Adrenal gland (tissue), 5 donors: ENCODE measurements around the gene EPHB2.

Experiments used
- POLR2A ChIP-seq, 2 donors: fragments of 450-650 bp; IDR thresholded peaks; one replicate each; pipeline ENCODE4 v1.6.1; 2017; ENCODE audit warnings: antibody characterized with exemption in 2 of 2, mild to moderate bottlenecking in 2 of 2, moderate library complexity in 1 of 2
- TF ChIP-seq, protein P1 (sequence below), 6 experiments: fragments of 450-650 bp in 4 of 6; fragments of 200-600 bp in 2 of 6; sonication (generic) in 1 of 6; IDR thresholded peaks; 1 replicate in 5 of 6; 2 replicates in 1 of 6; pipeline versions ENCODE4 v1.5.1 to v1.8.0; 2016 to 2021; ENCODE audit warnings: antibody characterized with exemption in 6 of 6, mild to moderate bottlenecking in 2 of 6, moderate library complexity in 1 of 6
- donor health status: DM: no; HTN: no; CAD: no.

DNA sequence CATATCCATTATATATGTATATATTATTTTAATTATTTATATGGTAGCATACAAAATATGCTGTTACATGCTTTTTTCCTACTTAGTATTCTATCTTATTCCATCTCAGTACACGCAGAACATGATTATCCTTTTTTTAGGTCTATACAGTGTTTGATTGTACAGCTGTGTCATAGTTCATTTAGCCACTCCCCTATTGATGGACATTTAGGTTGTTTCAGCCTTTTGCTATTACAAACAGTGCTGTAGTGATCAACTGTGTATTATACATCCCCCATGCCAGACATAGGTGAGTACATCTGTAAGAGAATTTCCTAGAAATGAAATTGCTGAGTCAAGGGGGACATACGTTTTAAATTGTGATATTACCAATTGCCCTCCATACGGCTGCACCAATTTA, 246.4 kb downstream of the EPHB2 start:
- TF ChIP-seq, protein P1, sequence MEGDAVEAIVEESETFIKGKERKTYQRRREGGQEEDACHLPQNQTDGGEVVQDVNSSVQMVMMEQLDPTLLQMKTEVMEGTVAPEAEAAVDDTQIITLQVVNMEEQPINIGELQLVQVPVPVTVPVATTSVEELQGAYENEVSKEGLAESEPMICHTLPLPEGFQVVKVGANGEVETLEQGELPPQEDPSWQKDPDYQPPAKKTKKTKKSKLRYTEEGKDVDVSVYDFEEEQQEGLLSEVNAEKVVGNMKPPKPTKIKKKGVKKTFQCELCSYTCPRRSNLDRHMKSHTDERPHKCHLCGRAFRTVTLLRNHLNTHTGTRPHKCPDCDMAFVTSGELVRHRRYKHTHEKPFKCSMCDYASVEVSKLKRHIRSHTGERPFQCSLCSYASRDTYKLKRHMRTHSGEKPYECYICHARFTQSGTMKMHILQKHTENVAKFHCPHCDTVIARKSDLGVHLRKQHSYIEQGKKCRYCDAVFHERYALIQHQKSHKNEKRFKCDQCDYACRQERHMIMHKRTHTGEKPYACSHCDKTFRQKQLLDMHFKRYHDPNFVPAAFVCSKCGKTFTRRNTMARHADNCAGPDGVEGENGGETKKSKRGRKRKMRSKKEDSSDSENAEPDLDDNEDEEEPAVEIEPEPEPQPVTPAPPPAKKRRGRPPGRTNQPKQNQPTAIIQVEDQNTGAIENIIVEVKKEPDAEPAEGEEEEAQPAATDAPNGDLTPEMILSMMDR (IDR thresholded peaks at IDR 0.05) = no peak
- no peak for TF ChIP-seq POLR2A (IDR thresholded peaks at IDR 0.05)
